IMR-90 (cell line): ENCODE measurements around the gene ERAP2. TPM values are rescaled to one million over a fixed set of nuclear protein-coding genes. Genes with fewer than 3 reads are reported as not detected.

ENCODE experiments used
- ATAC-seq: fragments of 200-7000 bp; cut with Tn5 transposase; 2 replicates; pipeline ENCODE4 v1.9.1; 2020; ENCODE audit warnings: low read depth, mild to moderate bottlenecking, moderate library complexity
- BruUV-seq: library from RNA; stranded (reverse); fragments of 400-500 nt; replicated peaks from 2 replicates; lab custom pipeline; 2021; lab: Mats Ljungman, UMichigan
- CTCF ChIA-PET: fragments of 300-600 bp; formaldehyde crosslinking; extraction: SDS; loops from one replicate; lab custom pipeline; 2021; ENCODE audit warnings: antibody characterized with exemption; lab: Yijun Ruan, JAX
- POLR2A ChIA-PET: fragments of 300-600 bp; sonication (Branson Sonifier 250); formaldehyde crosslinking; loops from one replicate; lab custom pipeline; 2022; ENCODE audit warnings: antibody characterized with exemption; ENCODE audit not compliant: unreplicated experiment; lab: Charles Lee
- DNase-seq: peaks from one replicate; pipeline ENCODE4 v3.0.0; 2013
- H2AFZ ChIP-seq: replicated peaks from 2 replicates; pipeline ENCODE3; 2013; ENCODE audit warnings: low read length, mild to moderate bottlenecking; ENCODE audit not compliant: poor library complexity
- H2AK5ac ChIP-seq: 2 replicates; pipeline ENCODE4 v1.6.1; 2013; ENCODE audit warnings: low read depth, low read length, inconsistent platforms
- H2AK9ac ChIP-seq: replicated peaks from 2 replicates; pipeline ENCODE3; 2013; ENCODE audit warnings: mild to moderate bottlenecking, low read depth, low read length, moderate library complexity; ENCODE audit not compliant: poor library complexity
- H2BK120ac ChIP-seq: 2 replicates; pipeline ENCODE4 v1.6.1; 2013; ENCODE audit warnings: low read depth, low read length, inconsistent platforms
- H2BK15ac ChIP-seq: 3 replicates; pipeline ENCODE4 v1.6.1; 2013; ENCODE audit warnings: low read depth, low read length, inconsistent platforms
- H2BK20ac ChIP-seq: 2 replicates; pipeline ENCODE4 v1.6.1; 2013; ENCODE audit warnings: low read depth, mild to moderate bottlenecking, inconsistent platforms, low read length, moderate library complexity
- H2BK5ac ChIP-seq: 2 replicates; pipeline ENCODE4 v1.6.1; 2013; ENCODE audit warnings: mild to moderate bottlenecking, low read depth, low read length, inconsistent platforms; ENCODE audit not compliant: poor library complexity, severe bottlenecking
- H3K14ac ChIP-seq: replicated peaks from 2 replicates; pipeline ENCODE4 v1.6.1; 2013; ENCODE audit warnings: low read depth, low read length, inconsistent platforms
- H3K18ac ChIP-seq: 2 replicates; pipeline ENCODE4 v1.6.1; 2013; ENCODE audit warnings: low read depth, low read length, control low read depth
- H3K23ac ChIP-seq: 2 replicates; pipeline ENCODE4 v1.6.1; 2013; ENCODE audit warnings: low read depth, low read length, inconsistent platforms
- H3K27ac ChIP-seq: 2 replicates; pipeline ENCODE4 v1.5.1; 2013; ENCODE audit warnings: mild to moderate bottlenecking, control low read depth, low read length; ENCODE audit not compliant: insufficient read depth
- H3K27me3 ChIP-seq: 2 replicates; pipeline ENCODE4 v1.6.1; 2013; ENCODE audit warnings: low read length; ENCODE audit not compliant: control insufficient read depth, insufficient read depth
- H3K36me3 ChIP-seq: 2 replicates; pipeline ENCODE4 v1.6.1; 2013; ENCODE audit warnings: low read length, mixed read lengths; ENCODE audit not compliant: control insufficient read depth, insufficient read depth
- H3K4ac ChIP-seq: 2 replicates; pipeline ENCODE4 v1.6.1; 2013; ENCODE audit warnings: low read depth, low read length, inconsistent platforms
- H3K4me1 ChIP-seq: 2 replicates; pipeline ENCODE4 v1.6.1; 2013; ENCODE audit warnings: low read length, mixed read lengths; ENCODE audit not compliant: control insufficient read depth, insufficient read depth
- H3K4me2 ChIP-seq: 2 replicates; pipeline ENCODE4 v1.6.1; 2013; ENCODE audit warnings: low read depth, mild to moderate bottlenecking, control low read depth, low read length, moderate library complexity
- H3K4me3 ChIP-seq: 2 replicates; pipeline ENCODE4 v1.5.1; 2013; ENCODE audit warnings: low read depth, mild to moderate bottlenecking, control low read depth, low read length, moderate library complexity; ENCODE audit not compliant: insufficient read depth
- H3K56ac ChIP-seq: 2 replicates; pipeline ENCODE4 v1.6.1; 2013; ENCODE audit warnings: low read length, inconsistent platforms; ENCODE audit not compliant: insufficient read depth; ENCODE audit errors: extremely low read depth
- H3K79me1 ChIP-seq, 2 experiments: 2 replicates each; pipeline ENCODE4 v1.6.1; 2013; ENCODE audit warnings: low read length in 2 of 2, inconsistent platforms in 1 of 2, low read depth in 1 of 2
- H3K9ac ChIP-seq: 2 replicates; pipeline ENCODE4 v1.6.1; 2013; ENCODE audit warnings: low read depth, low read length, control low read depth
- H3K9me1 ChIP-seq: 2 replicates; pipeline ENCODE4 v1.6.1; 2013; ENCODE audit warnings: low read length, inconsistent platforms; ENCODE audit not compliant: insufficient read depth
- H3K9me3 ChIP-seq: 2 replicates; pipeline ENCODE4 v1.6.1; 2013; ENCODE audit warnings: low read length; ENCODE audit not compliant: control insufficient read depth, insufficient read depth
- H4K20me1 ChIP-seq: 2 replicates; pipeline ENCODE4 v1.6.1; 2013; ENCODE audit warnings: low read length, inconsistent platforms; ENCODE audit not compliant: insufficient read depth
- H4K5ac ChIP-seq: 2 replicates; pipeline ENCODE4 v1.6.1; 2013; ENCODE audit warnings: mild to moderate bottlenecking, low read depth, low read length, control low read depth
- H4K8ac ChIP-seq, 2 experiments: 2 replicates each; pipeline ENCODE4 v1.6.1; 2013; ENCODE audit warnings: low read depth in 2 of 2, low read length in 2 of 2, control low read depth in 1 of 2, inconsistent platforms in 1 of 2
- H4K91ac ChIP-seq: 2 replicates; pipeline ENCODE4 v1.6.1; 2013; ENCODE audit warnings: low read depth, low read length, inconsistent platforms; ENCODE audit not compliant: insufficient read depth
- BHLHE40 ChIP-seq: fragments of 150-350 bp; IDR thresholded peaks from 2 replicates; pipeline ENCODE4 v1.6.1; 2016; ENCODE audit warnings: mild to moderate bottlenecking, low read depth, low read length
- WGBS, 2 experiments: methylation state at CpG; one replicate each; pipeline versions ENCODE4 v1.1.5 to v1.1.7; 2013; ENCODE audit warnings: missing lambda C conversion rate in 2 of 2; ENCODE audit not compliant: insufficient read length in 1 of 2; ENCODE audit errors: extremely low coverage in 2 of 2; 5-methylcytosine and 5-hydroxymethylcytosine counted together
- dilution Hi-C: fragments of 300-500 bp; cut with HindIII; formaldehyde crosslinking; loops from one replicate; pipeline ENCODE4 v1.14.3; 2018; ENCODE audit warnings: low sequenced_read_pairs; ENCODE audit not compliant: unreplicated experiment
- in situ Hi-C: fragments of 300-500 bp; cut with MboI; formaldehyde crosslinking; loops from 3 replicates; pipeline ENCODE4 v1.14.3; 2019; ENCODE audit warnings: low sequenced_read_pairs, inconsistent platforms, mixed read lengths
- intact Hi-C: fragments of 100-400 bp; cut with micrococcal nuclease; formaldehyde crosslinking; loops from 2 replicates; pipeline ENCODE4 v1.10.0; 2022
- polyA plus RNA-seq, 3 experiments: library from polyadenylated mRNA; depleted of rRNA; stranded (reverse); fragments of >200 nt; gene quantifications; 2 replicates each; pipeline ENCODE4 v1.2.3, GENCODE V29; 2012; ENCODE audit warnings: low replicate concordance in 1 of 3
- total RNA-seq: library from RNA; depleted of rRNA; stranded (reverse); fragments of >200 nt; gene quantifications from 2 replicates; pipeline ENCODE4 v1.2.3, GENCODE V29; 2012
- TF ChIP-seq, protein P1 (sequence below): conservative IDR thresholded peaks from 2 replicates; pipeline ENCODE4 v1.5.1; 2012; ENCODE audit warnings: mild to moderate bottlenecking, low read depth, low read length, improper control_type of control experiment

Gene ERAP2
- total and polyA plus RNA-seq, 2 of the 4 experiments (the other 2 are of a cell fraction): 10.6 to 21.3 TPM

DNA sequence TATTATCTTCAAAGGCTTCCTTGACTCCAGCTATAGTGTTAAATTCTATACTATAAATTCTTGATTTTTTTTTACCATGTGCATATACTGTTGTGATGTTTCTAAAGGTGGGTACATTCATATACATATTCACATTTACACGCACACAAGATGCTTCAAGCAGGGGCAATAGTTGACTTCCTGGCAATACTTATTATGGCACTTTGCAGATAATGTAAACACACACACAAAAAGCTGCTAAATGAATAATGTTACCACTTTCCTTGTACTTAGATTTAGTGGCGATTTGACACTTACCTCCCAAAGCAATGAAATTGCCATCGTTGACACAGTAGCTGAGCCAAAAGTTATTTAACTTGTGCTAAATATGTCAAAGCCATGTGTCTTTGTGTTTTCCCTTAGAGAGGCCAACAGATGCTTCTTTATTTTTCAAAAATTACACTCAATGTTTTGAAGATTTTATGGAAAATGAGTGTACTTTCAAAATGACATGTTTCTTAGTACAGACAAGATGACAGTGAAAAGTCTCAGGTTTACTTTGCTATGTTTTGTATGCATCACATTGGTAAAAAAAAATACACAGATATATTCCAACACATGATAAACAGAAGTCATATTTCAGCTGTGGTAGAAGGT is 12.2 kb upstream of the ERAP2 start:
- Histone ChIP-seq H4K20me1 (no peaks in the 10 kb centered on the region), H3K27ac (no peak overlapping the region), H3K27me3 (no peaks in the 10 kb centered on the region), H3K9me3 (no peaks in the 10 kb centered on the region), H4K5ac (no peak overlapping the region), H2BK120ac (no peak overlapping the region), H3K79me1 (no peaks in the 10 kb centered on the region), H2AFZ (no peak overlapping the region), H4K8ac (no peak overlapping the region), H3K4me2 (no peak overlapping the region), H3K4me1 (no peaks in the 10 kb centered on the region), H3K9me1 (no peaks in the 10 kb centered on the region), H2AK9ac (no peak overlapping the region), H2BK15ac (no peak overlapping the region), H2BK5ac (no peak overlapping the region), H2BK20ac (no peak overlapping the region), H3K14ac (no peak overlapping the region), H3K36me3 (no peaks in the 10 kb centered on the region), H2AK5ac (no peak overlapping the region), H3K56ac (no peak overlapping the region), H3K9ac (no peak overlapping the region), H3K4me3 (no peak overlapping the region), H4K91ac (no peak overlapping the region), H3K4ac (no peak overlapping the region), H3K18ac (no peak overlapping the region), H3K23ac (no peak overlapping the region)
- ATAC-seq: no peak
- TF ChIP-seq, protein P1, sequence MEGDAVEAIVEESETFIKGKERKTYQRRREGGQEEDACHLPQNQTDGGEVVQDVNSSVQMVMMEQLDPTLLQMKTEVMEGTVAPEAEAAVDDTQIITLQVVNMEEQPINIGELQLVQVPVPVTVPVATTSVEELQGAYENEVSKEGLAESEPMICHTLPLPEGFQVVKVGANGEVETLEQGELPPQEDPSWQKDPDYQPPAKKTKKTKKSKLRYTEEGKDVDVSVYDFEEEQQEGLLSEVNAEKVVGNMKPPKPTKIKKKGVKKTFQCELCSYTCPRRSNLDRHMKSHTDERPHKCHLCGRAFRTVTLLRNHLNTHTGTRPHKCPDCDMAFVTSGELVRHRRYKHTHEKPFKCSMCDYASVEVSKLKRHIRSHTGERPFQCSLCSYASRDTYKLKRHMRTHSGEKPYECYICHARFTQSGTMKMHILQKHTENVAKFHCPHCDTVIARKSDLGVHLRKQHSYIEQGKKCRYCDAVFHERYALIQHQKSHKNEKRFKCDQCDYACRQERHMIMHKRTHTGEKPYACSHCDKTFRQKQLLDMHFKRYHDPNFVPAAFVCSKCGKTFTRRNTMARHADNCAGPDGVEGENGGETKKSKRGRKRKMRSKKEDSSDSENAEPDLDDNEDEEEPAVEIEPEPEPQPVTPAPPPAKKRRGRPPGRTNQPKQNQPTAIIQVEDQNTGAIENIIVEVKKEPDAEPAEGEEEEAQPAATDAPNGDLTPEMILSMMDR: no peak
- no peak for TF ChIP-seq BHLHE40
- ChIA-PET CTCF (interaction anchor here (0.6 to 0.8 kb wide), 2 partner anchors 112 to 1373 kb away, joined by 4 read pairs; no protein-coding TSS in a partner anchor), POLR2A (interaction anchor here (0.6 kb wide), 1 partner anchor 294 kb away, joined by 3 read pairs; no protein-coding TSS in a partner anchor)
- intact Hi-C loops: loop anchor here (10.0 kb wide), 1 partner anchor 249 kb away; no protein-coding TSS in a partner anchor
- BruUV-seq: no TSS peak
- DNase-seq: no peak
- dilution Hi-C loops: no loop called here
- in situ Hi-C loops: no loop called here
- no CpG with 5 or more reads among the region's 3 CpGs for WGBS, 2 experiments
